ENCODE results near the gene MPP3. TPM values are rescaled to one million over a fixed set of nuclear protein-coding genes. Genes with fewer than 3 reads are reported as not detected.

Gene MPP3
- total RNA-seq, 1 experiment from 2014 or later, result 6.9 TPM

DNA sequence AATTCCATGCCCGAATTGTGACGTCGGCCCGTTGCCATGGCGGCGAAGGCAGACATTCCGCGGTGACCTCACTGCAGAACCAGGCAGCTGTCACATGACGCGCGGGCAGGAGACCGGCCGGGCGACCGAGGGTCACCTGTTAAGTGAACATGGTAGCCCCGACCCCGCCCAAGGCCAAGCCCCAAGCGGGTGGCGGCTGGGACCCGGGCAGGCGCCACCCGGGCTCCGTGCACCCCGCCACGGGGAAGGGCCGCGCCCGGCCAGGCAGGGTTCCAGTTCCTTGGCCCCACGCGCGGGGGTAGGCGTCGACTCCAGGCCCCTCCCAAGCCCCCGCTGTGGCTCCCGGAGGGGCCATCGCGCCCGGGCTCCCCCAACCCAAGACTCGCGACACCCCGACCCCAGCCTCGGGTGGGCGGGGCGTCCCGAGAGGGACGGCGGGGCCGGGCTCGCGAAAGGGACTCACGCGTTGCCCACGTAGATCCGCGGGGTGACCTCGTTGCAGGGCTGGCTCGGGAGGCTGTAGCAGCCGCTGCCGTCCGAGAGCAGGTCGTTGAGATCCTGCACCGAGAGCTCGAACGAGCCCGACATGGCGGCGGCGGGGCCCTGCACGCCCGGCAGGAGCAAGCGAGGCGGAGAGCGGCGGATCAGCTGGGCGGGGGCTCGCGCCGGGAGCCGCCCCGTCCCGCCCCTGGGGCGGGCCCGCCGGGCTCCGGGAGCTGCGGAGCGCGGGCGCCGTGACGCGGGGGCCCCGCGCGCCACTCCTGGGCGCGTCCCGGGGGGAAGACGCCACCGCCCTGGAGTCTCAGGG, 54.4 kb downstream of the MPP3 start, which contains the start of gene DUSP3:
Gene DUSP3, minus strand, starts transcription at position 641 of the 808 bp plus-strand sequence. Its CDS starts 53 bp downstream, at position 588.
- peak within 1 kb of the TSS; percentile 76 for H2BK12ac ChIP-seq (ENCODE audit: insufficient read length, low read depth, low read length)

More for the DNA sequence above, 54.4 kb downstream of the MPP3 start, which contains the start of gene DUSP3:
- Histone ChIP-seq H3K4me1 (ENCODE audit: insufficient read depth, low read length) (no peaks in the 10 kb centered on the region), H2BK120ac (ENCODE audit: low read depth, low read length, poor library complexity, severe bottlenecking) (peak within 1 kb of the TSS; percentile 65), H2BK5ac (ENCODE audit: insufficient read length, low read length) (no peak within 1 kb of the TSS), H3K4me2 (ENCODE audit: insufficient read depth, insufficient read length, low read length) (peak within 1 kb of the TSS; percentile 50), H2BK15ac (ENCODE audit: low read depth, low read length) (no peak within 1 kb of the TSS), H4K20me1 (ENCODE audit: control insufficient read depth, insufficient read depth, insufficient read length) (no peaks in the 10 kb centered on the region), H4K91ac (ENCODE audit: insufficient read length, low read depth, low read length) (no peak within 1 kb of the TSS), H3K79me2 (ENCODE audit: insufficient read depth, low read length) (no peaks in the 10 kb centered on the region), H3T11ph (ENCODE audit: low read length) (no peak within 1 kb of the TSS), H3K18ac (ENCODE audit: insufficient read length, low read depth, low read length) (peak within 1 kb of the TSS; percentile 100), H3K23me2 (ENCODE audit: insufficient read length, low read depth, low read length, poor library complexity, severe bottlenecking) (peaks cover 5% of the 10 kb centered on the region), H4K8ac (replicated peaks; ENCODE audit: insufficient read length, low read depth, low read length) (no peak within 1 kb of the TSS), H3K56ac (ENCODE audit: insufficient read length, low read depth, low read length) (no peak within 1 kb of the TSS), H4K5ac (ENCODE audit: insufficient read length, low read depth, low read length) (no peak within 1 kb of the TSS), H2BK20ac (ENCODE audit: low read depth, low read length, poor library complexity, severe bottlenecking) (no peak within 1 kb of the TSS), H3K27ac (ENCODE audit: insufficient read length, low read depth, low read length) (no peak within 1 kb of the TSS), H3K9ac (ENCODE audit: extremely low read depth, insufficient read length, low read length) (peak within 1 kb of the TSS; percentile 79), H3K79me1 (ENCODE audit: insufficient read depth, low read depth, low read length, poor library complexity, severe bottlenecking) (no peaks in the 10 kb centered on the region), H2AK5ac (ENCODE audit: insufficient read length, low read length) (no peak within 1 kb of the TSS), H3K27me3 (ENCODE audit: insufficient read depth, low read length) (no peaks in the 10 kb centered on the region), H2AFZ (ENCODE audit: low read length) (no peak within 1 kb of the TSS), H3K4ac (ENCODE audit: low read depth, low read length) (no peak within 1 kb of the TSS; the same call in 1 of the 2 replicates), H3K9me3 (ENCODE audit: control insufficient read depth, low read depth, low read length) (no peaks in the 10 kb centered on the region), H3K23ac (ENCODE audit: insufficient read length, low read depth, low read length) (no peak within 1 kb of the TSS), H3K14ac (ENCODE audit: insufficient read depth, low read length) (peak within 1 kb of the TSS; percentile 100)
- WGBS (ENCODE audit: extremely low coverage, insufficient read length, low lambda C conversion rate), result no CpG with 5 or more reads among the region's 100 CpGs
- H3K4me1 Mint-ChIP-seq, result peaks cover 11 to 12% of the 10 kb centered on the region in 2 experiments
- H3K4me3 Mint-ChIP-seq, result peak within 1 kb of the TSS; percentile 78 to 88
- peak within 1 kb of the TSS in 2 of 3 experiments; percentile 86 to 98; a peak in 3 of 7 replicates for H3K27ac Mint-ChIP-seq
- H3K36me3 Mint-ChIP-seq (ENCODE audit: insufficient read depth in 1 of 3, low read depth in 3 of 3), result peaks cover 0 to 20% (median 11%) of the 10 kb centered on the region in 3 experiments; a peak in 6 of 7 replicates
- H3K27me3 Mint-ChIP-seq (ENCODE audit: low read depth), result peaks cover 27% of the 10 kb centered on the region
- no peaks in the 10 kb centered on the region for H3K9me3 Mint-ChIP-seq
- TF ChIP-seq, protein P1, sequence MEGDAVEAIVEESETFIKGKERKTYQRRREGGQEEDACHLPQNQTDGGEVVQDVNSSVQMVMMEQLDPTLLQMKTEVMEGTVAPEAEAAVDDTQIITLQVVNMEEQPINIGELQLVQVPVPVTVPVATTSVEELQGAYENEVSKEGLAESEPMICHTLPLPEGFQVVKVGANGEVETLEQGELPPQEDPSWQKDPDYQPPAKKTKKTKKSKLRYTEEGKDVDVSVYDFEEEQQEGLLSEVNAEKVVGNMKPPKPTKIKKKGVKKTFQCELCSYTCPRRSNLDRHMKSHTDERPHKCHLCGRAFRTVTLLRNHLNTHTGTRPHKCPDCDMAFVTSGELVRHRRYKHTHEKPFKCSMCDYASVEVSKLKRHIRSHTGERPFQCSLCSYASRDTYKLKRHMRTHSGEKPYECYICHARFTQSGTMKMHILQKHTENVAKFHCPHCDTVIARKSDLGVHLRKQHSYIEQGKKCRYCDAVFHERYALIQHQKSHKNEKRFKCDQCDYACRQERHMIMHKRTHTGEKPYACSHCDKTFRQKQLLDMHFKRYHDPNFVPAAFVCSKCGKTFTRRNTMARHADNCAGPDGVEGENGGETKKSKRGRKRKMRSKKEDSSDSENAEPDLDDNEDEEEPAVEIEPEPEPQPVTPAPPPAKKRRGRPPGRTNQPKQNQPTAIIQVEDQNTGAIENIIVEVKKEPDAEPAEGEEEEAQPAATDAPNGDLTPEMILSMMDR (conservative IDR thresholded peaks at IDR 0.05), result no peak
- DNase-seq, result peak; percentile 99

All from H9 (cell line).